HG02571 (cell line): ENCODE results near the gene CNIH4.
"Not testable (repeated sequence)": the region's sequence is repeated elsewhere in the genome, so short reads cannot be mapped to it uniquely, and the experiment has no call there.

Source experiments
- ATAC-seq: cut with Tn5 transposase; IDR thresholded peaks from one replicate; pipeline ENCODE4 v1.9.1; 2021; ENCODE audit warnings: mild to moderate bottlenecking, moderate library complexity; ENCODE audit not compliant: unreplicated experiment

The CNIH4 gene

DNA sequence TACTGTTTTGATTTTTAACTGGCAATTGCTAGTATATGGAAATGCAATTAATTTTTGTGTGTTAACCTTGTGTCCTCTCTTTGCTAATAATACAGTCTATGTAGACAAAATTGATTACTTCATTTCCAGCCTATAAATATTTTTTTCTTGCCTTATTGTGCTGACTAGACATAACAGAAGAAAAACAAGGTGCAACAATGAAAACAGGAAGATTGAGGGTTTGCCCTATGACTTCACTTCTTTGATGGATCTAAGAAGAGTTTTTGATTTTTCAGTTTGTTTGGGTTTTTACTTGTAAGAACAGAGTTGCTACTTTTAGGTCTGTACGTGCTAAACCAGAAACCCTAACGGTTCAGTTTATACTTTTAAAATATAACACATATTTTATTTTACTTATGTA lies 8.5 kb upstream of the CNIH4 start:
- ATAC-seq: no peak

DNA sequence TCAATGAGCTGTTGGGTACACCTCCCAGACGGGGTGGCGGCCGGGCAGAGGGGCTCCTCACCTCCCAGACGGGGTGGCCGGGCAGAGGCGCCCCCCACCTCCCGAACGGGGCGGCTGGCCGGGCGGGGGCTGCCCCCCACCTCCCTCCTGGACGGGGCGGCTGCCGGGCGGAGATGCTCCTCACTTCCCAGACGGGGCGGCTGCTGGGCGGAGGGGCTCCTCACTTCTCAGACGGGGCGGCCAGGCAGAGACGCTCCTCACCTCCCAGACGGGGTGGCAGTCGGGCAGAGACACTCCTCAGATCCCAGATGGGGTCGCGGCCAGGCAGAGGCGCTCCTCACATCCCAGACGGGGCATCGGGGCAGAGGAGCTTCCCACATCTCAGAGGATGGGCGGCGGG lies 7.0 kb upstream of the CNIH4 start:
- ATAC-seq: not testable (repeated sequence)

DNA sequence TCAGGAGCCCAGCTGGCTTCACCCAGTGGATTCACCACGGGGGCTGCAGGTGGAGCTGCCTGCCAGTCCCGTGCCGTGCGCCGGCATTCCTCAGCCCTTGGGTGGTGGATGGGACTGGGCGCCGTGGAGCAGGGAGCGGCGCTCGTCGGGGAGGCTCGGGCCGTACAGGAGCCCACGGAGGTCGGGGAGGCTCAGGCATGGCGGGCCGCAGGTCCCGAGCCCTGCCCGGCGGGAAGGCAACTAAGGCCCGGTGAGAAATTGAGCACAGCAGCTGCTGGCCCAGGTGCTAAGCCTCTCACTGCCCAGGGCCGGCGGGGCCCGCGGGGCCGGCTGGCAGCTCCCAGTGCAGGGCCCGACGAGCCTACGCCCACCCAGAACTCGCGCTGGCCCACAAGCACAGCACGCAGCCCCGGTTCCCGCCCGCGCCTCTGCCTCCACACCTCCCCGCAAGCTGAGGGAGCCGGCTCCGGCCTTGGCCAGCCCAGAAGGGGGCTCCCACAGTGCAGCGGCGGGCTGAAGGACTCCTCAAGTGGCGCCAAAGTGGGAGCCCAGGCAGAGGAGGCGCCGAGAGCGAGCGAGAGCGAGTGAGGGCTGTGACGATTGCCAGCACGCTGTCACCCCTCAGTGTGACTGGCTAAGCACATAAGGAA lies 4.1 kb upstream of the CNIH4 start:
- ATAC-seq: not testable (repeated sequence)

DNA sequence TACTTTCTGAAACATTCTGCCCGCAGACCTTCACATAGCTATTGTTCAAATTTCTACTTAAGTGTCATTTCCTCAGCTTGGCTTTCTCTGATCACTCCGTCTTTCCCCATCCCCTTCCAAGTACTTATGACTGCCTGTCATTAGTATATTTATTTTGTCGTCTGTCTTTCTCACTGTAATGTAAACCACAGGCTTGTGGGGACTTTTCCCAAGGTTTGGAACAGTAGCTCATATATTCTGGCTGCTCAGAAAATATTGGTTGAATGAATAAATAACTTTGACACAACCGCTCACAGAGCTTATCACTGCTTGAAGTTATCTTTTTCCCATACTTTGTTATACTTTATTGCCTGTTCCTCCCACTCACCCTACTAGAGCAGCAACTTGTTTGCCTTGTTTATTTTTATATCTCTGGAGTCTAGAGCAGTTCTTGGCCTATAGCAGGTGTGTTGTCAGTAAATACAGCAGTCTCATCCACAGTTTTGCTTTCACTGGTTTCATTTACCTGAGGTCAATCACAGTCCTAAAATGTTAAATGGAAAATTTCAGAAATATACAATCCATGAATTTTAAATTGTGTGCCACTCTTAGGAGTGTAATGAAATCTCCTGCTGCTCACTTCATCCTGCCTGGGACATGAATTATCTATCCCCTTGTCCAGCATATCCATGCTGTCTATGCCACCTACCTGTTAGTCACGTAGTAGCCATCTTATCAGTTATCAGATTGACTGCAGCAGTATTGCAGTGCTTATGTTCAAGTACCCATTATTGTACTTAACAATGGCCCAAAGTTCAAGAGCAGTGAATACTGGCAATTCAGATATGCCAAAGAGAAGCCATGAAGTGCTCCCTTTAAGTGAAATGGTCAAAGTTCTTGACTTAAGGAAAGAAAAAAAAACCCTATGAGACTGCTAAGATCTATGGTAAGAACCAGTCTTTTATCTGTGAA lies 2.4 kb upstream of the CNIH4 start:
- no peak for ATAC-seq

DNA sequence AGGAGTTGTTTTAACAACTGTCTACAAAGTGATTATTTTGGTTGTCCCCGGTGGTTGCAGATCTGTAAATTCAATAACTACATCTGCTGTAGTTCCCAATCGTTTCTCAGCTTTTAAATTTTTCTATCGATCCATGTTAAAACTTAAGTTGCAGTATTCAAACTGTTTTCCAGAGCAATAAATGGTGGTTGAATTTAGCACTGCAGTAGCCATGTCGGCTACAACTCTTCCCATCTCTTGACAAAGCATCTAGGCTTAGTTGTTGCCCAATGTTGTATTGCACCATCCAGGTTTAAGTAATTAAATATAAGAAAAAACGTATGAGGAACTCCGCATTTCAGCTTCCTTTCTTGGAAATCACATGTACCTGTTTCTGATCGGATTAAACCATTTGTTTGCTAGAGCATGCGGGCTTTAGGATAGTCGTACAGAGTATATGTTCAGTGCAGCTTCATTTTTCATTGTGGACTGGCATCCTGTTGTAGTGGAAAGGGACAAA lies 996 bp downstream of the CNIH4 start:
- no peak for ATAC-seq

DNA sequence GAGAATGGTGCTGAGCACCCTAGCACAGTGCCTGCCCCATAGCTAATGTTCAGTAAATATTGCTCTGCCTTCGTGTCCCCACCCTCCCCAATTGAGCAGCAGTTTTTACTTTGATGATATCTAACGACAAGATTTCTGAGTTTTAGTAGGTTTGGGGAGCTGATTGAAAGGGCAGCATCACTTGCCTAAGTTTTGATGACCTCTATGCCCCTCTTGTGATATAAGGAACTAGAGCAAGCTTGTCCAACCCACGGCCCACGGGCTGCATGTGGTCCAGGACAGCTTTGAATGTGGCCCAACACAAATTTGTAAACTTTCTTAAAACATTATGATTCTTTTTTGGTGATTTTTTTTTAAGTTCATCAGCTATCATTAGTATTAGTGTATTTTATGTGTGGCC lies 1.6 kb downstream of the CNIH4 start:
- ATAC-seq: no peak

DNA sequence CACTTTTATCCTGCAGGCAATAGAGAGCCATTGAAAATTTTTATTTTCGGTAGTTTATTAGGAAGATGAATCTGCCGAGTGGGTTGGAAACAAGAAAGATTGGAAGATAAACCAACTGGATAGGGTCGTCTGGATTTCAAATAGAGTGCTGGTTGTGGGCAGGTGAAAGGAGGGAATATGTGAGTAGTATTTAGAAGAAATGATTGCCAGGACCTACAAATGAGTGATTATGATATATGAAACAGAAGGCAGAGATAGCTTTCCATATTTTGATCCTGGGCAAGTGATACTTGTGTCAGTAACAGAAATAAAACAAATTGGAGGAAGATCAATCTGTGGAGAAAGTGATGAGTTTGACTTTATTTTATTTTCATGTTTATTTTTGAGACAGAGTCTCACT lies 2.5 kb downstream of the CNIH4 start:
- no peak for ATAC-seq

DNA sequence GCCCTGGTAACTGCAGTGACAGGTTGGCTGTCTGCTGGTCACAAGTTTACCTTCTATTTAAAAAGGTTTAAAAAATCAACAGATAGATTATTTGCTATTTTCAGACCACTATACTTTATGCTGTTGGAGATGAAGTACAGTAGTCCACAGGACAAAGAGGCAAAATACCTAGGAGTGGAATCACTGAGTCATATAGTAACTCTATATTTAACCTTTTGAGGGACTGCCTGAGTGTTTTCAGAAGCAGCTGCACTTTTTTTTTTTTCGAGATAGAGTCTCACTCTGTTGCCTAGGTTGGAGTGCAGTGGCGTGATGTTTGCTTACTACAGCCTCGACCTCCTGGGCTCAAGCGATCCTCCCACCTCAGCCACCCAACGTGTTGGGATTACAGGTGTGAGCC lies 11.7 kb downstream of the CNIH4 start:
- peak; percentile 84 for ATAC-seq

DNA sequence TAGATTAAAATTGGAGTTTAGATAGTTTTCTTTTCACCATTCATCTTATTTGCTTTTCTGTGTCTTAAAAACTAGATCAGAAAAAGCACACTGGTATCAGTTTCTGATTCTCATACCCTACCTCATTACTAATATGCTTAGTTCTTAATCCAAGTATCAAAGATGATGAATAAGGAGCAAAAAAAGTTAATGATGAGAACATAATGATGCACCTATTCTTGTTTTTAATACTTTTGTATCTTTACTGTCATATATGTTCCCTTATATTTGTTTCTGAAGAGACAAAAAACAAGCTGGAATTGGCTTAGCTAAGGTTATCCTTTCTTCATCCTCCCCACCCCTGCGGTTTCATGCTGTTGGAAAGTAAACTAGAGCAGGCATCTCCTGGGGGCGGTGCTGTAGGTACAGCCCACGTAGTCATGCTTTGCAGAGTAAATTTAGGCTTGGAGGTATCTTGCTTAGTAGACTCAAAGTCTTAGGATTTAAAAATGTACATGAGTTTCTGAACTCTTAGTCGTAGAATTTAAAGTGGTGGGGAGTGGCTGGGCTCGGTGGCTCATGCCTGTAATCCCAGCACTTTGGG lies 16.4 kb downstream of the CNIH4 start:
- no peak for ATAC-seq

DNA sequence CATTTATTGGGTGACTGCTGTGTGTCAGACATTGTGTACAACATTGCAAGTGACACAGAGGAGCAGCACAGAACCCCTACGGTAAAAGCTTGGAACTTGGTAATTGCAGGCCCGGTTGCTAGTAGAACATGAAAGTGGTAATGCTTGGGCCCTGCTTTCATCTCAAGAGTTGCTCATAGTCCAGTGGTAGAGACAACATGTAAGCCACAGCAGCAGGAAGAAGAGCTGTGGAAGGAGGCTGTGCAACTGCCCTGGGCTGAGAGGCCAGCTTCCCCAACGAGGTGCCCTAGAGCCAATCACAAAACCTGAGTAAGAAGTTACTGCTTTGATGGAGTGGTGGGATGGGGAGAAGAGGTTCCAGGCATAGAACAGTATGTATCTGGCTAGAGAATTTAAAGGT lies 18.4 kb downstream of the CNIH4 start:
- no peak for ATAC-seq

DNA sequence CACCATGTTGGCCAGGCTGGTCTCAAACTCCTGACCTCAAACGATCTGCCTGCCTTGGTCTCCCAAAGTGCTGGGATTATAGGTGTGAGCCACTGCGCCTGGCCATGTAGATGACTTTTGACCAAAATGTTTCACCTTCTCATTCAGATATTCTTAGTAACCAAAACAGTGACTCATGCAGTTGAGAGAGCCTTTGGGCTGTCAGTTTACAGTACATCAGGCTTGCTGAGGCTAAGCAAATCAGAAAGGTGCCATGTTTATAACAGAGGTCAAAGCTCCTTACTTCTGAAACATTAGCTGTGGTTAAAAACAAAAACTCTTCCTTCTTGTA lies 21.0 kb downstream of the CNIH4 start:
- ATAC-seq: peak; percentile 60

DNA sequence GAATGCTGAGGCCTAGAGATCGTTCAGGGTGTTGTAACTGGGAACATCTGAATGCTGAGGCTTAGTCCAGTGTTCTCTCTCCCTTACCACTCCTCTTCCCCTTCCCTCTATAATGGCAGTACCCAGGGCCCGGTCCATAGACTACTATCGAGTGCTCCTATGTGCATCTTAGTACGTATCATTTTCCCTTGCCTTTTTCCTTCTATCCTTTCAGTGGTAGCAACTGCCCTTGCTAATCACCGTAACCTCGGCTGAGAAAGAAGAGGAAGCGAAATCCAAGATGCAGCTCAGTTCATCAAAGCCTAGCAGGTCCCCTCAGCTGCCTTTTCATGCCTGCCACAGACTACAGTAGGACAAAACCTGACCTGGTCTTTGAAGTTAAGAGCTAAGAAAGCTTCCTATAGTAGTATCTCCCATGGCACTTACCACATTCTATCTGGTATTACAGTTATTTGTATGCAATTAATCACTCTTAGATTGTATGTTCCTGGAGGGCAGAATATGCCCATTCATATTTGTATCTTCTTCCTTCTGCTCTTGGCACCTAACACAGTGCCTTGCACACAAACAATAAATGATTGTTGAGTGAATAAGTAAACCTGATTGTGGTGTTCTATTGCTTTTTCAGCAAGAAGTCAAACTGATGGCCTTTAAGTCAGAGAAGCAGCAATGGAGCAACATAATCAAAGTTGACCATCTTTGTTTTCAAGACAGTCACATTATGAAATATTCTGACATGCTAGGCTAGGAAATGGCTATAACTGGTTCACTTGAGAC lies 22.4 kb downstream of the CNIH4 start:
- ATAC-seq: peak; percentile 34

DNA sequence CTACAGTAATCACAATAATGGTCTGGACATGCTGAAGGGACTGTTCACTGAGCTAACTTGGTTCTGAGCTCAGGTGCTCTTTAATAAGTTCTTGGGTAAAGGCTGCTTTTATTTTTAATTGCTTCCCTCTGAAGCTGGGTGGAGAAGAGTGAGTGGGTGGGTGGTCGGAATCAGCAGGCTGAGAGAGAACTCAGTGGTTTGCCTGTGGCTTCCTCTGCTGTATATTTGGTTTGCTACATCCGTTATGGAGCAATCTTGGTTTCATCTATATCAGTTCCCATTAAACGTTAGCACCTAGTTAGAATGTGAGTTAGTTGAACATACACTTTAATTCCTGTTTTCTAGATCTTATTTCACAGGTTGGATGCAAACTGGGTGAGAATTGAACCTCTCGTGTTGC lies 23.3 kb downstream of the CNIH4 start:
- ATAC-seq: peak; percentile 46

DNA sequence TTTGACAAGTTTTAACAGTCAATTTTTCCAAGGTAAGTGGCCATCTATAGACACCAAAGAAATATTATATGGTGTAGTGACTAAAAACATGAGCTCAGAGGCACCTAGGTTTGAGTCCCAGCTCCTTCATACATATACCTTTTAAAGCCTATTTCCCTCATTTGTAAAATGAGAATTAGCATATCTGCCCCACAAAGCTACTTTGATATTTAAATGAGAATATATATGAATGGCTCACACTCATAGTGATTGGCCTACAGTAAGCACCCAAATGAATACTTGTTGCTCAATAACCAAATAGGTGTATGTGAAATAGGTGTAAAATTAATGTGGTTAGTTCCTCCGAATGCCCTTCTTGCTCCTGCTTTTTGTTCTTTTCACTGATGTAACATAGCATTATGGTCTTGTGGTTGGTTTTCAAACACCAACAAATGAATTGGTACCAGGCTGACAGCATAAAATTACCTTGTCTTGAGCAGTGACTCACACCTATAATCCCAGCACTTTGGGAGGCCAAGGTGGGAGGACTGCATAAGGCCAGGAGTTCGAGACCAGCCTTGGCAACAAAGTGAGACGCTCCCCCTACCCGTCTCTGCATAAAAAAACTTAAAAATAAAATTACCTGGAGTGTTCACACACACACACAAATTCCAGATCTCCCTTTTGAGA lies 25.3 kb downstream of the CNIH4 start:
- ATAC-seq: no peak

DNA sequence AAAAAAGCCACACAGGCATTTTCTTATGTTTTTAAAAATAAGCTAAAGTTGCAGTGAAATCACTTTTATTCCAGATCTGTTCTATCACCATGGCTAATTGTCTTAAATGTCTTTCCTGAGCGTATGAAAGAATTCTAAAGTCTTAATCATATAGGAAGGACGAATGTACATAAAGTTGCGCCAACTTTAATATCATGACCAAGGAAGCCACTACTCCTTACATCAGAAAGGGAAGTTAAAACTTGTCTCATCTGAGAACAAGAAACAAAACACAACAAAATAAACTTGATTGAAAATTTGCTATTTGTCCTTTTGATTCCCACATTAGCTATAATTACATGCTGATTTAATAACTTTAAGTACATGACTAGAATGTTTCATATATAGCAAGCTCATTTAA lies 26.5 kb downstream of the CNIH4 start:
- no peak for ATAC-seq

DNA sequence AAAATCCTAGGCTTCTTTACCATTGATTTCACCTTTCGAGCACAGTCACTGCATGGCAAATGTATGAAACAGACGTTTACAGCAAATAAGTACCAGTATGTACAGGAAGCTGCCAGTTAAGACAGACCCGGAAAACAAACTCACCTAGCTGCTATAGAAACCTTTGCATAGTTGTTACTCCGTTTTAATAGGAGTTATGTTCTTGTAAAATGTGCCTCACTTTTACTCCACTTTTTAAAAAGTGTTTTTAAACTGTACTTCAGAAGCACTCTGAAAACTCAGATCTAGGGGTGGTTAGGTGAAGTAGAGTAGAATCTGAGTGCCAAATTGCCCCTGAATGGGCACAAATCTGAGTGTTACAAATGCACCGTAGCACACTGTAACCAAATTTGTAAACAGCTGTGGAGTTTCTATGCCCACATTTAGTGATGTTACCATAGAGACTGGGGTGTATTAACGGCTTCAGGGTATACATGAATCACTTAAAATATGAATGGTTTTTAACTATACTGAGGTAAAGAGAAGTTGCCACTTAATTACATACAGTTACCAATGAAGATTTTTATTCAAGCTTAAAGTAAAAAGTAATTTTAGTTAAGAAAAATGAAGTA lies 30.7 kb downstream of the CNIH4 start:
- no peak for ATAC-seq

DNA sequence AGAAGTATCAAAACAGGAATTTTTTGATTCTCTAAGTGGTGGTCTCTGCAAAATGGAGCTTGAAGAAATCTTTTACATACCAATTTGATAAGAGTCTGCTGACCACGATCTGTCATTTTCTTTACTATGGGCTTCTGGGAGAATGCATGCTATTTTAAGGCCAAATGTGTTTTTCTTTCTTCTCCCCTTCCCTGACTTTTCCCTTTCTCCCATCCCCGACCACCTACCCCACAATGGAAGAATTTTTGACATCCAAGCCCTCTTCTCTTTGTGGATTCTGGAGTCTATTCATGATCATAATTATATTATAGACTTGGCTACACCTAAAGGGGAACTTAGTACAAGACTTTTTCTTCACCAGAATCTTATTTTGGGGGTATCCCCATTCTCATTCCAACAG lies 31.3 kb downstream of the CNIH4 start:
- ATAC-seq: no peak

DNA sequence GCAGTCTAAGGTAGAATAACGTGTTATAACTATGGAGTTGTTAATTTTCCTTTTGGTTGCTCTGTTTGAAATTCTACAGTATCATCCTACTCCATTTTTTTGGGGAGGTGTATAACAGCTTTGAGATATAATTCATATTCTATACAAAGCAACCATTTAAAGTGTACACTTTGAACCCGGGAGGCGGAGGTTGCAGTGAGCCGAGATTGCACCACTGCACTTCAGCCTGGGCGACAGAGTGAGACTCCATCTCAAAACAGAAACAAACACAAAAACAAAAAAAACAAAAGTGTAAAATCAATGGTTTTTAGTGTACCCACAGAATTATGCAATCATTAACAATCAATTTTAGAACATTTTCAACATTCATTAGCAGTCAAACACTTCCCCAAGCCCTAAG lies 33.8 kb downstream of the CNIH4 start:
- no peak for ATAC-seq

DNA sequence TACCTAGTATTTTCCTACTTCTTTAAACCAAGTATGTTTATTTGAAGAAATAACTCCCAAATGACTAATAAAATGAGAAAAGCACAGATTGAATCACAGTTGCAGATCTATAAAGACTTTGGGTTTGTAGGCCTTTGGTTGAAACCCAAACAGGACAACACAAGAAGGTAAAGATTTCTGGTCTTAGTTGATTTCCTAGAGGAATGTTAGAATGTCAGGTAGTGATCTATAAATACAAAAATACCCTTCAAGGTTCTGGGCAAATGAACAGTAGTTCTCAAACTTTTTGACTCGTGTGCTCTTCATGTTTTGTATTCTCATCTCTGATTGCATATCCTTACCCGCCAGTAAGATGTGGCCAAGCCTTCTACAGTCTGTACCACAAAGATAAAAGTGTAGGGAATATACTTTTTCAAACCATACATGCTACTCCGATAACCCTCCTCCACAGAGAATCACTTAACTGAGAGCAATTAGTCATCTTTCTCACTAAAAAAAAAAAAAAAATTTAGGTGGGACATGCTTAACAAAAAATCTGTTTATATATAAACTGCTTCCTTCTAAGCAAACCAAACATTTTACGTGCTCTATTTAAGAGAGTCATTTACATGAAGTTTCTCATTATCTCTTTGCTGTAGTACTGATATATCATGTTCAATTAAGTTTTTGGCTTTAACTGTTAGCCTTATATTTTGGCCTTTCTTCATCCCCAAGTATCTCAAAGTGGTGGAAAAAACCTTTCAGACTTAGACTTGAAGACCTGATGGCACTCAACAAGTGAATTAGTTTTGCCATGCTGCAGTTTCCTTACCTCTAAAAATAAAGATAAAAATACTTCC lies 36.0 kb downstream of the CNIH4 start:
- no peak for ATAC-seq
